ENCODE measurements around the gene RCBTB1.
"Not testable (repeated sequence)": the region's sequence is repeated elsewhere in the genome, so short reads cannot be mapped to it uniquely, and the experiment has no call there.

The RCBTB1 gene

GRCh38 chr13:49597043-49597641 is 11.8 kb upstream of the RCBTB1 start:
- no peak overlapping the region for H3K4me3 ChIP-seq (ENCODE audit: low read depth, low read length)
- H3K27me3 ChIP-seq (ENCODE audit: control insufficient read depth, insufficient read depth, low read length), result no peaks in the 10 kb centered on the region
- H3K36me3 ChIP-seq (ENCODE audit: control insufficient read depth, insufficient read depth, low read length), result no peaks in the 10 kb centered on the region
- no peak overlapping the region for H3K9ac ChIP-seq (ENCODE audit: low read depth, low read length)
- H3K4me1 ChIP-seq (ENCODE audit: control insufficient read depth, insufficient read depth, low read length), result no peaks in the 10 kb centered on the region
- H3K9me3 ChIP-seq (ENCODE audit: control insufficient read depth, insufficient read depth, low read length), result no peaks in the 10 kb centered on the region

- Histone ChIP-seq H3K4me3 (ENCODE audit: low read depth, low read length) (no peak overlapping the region), H3K9ac (ENCODE audit: low read depth, low read length) (no peak overlapping the region), H3K4me1 (ENCODE audit: control insufficient read depth, insufficient read depth, low read length) (no peaks in the 10 kb centered on the region), H3K9me3 (ENCODE audit: control insufficient read depth, insufficient read depth, low read length) (no peaks in the 10 kb centered on the region), H3K36me3 (ENCODE audit: control insufficient read depth, insufficient read depth, low read length) (no peaks in the 10 kb centered on the region), H3K27me3 (ENCODE audit: control insufficient read depth, insufficient read depth, low read length) (no peaks in the 10 kb centered on the region)
These were observed 10.9 kb upstream of the RCBTB1 start for GRCh38 chr13:49596221-49596620.

- H3K9me3 ChIP-seq (ENCODE audit: control insufficient read depth, insufficient read depth, low read length), result no peaks in the 10 kb centered on the region
These were observed 9.2 kb upstream of the RCBTB1 start for GRCh38 chr13:49594576-49594975.

GRCh38 chr13:49593876-49594275 is 8.5 kb upstream of the RCBTB1 start:
- not testable (repeated sequence) for H3K4me3 ChIP-seq (ENCODE audit: low read depth, low read length); H3K4me1 ChIP-seq (ENCODE audit: control insufficient read depth, insufficient read depth, low read length); H3K27me3 ChIP-seq (ENCODE audit: control insufficient read depth, insufficient read depth, low read length); H3K9ac ChIP-seq (ENCODE audit: low read depth, low read length); H3K9me3 ChIP-seq (ENCODE audit: control insufficient read depth, insufficient read depth, low read length); H3K36me3 ChIP-seq (ENCODE audit: control insufficient read depth, insufficient read depth, low read length)

More at GRCh38 chr13:49594576-49594975, 9.2 kb upstream of the RCBTB1 start:
- Histone ChIP-seq H3K27me3 (ENCODE audit: control insufficient read depth, insufficient read depth, low read length) (no peaks in the 10 kb centered on the region), H3K4me1 (ENCODE audit: control insufficient read depth, insufficient read depth, low read length) (no peaks in the 10 kb centered on the region), H3K36me3 (ENCODE audit: control insufficient read depth, insufficient read depth, low read length) (no peaks in the 10 kb centered on the region), H3K9ac (ENCODE audit: low read depth, low read length) (no peak overlapping the region), H3K4me3 (ENCODE audit: low read depth, low read length) (no peak overlapping the region)

- H3K4me3 ChIP-seq (ENCODE audit: low read depth, low read length); H3K9me3 ChIP-seq (ENCODE audit: control insufficient read depth, insufficient read depth, low read length); H3K27me3 ChIP-seq (ENCODE audit: control insufficient read depth, insufficient read depth, low read length); H3K9ac ChIP-seq (ENCODE audit: low read depth, low read length); H3K4me1 ChIP-seq (ENCODE audit: control insufficient read depth, insufficient read depth, low read length); H3K36me3 ChIP-seq (ENCODE audit: control insufficient read depth, insufficient read depth, low read length): not testable (repeated sequence)
These were observed 5.4 kb upstream of the RCBTB1 start for GRCh38 chr13:49590714-49591113.

GRCh38 chr13:49587311-49587847 is 2.0 kb upstream of the RCBTB1 start:
- Histone ChIP-seq H3K4me3 (ENCODE audit: low read depth, low read length) (no peak overlapping the region), H3K9me3 (ENCODE audit: control insufficient read depth, insufficient read depth, low read length) (no peaks in the 10 kb centered on the region), H3K36me3 (ENCODE audit: control insufficient read depth, insufficient read depth, low read length) (no peaks in the 10 kb centered on the region), H3K27me3 (ENCODE audit: control insufficient read depth, insufficient read depth, low read length) (no peaks in the 10 kb centered on the region), H3K4me1 (ENCODE audit: control insufficient read depth, insufficient read depth, low read length) (no peaks in the 10 kb centered on the region), H3K9ac (ENCODE audit: low read depth, low read length) (no peak overlapping the region)

GRCh38 chr13:49586717-49587116 is 1.4 kb upstream of the RCBTB1 start:
- H3K4me3 ChIP-seq (ENCODE audit: low read depth, low read length), result no peak overlapping the region
- H3K36me3 ChIP-seq (ENCODE audit: control insufficient read depth, insufficient read depth, low read length), result no peaks in the 10 kb centered on the region
- no peaks in the 10 kb centered on the region for H3K9me3 ChIP-seq (ENCODE audit: control insufficient read depth, insufficient read depth, low read length)
- no peak overlapping the region for H3K9ac ChIP-seq (ENCODE audit: low read depth, low read length)
- no peaks in the 10 kb centered on the region for H3K27me3 ChIP-seq (ENCODE audit: control insufficient read depth, insufficient read depth, low read length)
- no peaks in the 10 kb centered on the region for H3K4me1 ChIP-seq (ENCODE audit: control insufficient read depth, insufficient read depth, low read length)

GRCh38 chr13:49584771-49585182 is 581 bp downstream of the RCBTB1 start:
- H3K36me3 ChIP-seq (ENCODE audit: control insufficient read depth, insufficient read depth, low read length), result peaks cover 4% of the 10 kb centered on the region
- H3K4me1 ChIP-seq (ENCODE audit: control insufficient read depth, insufficient read depth, low read length), result no peaks in the 10 kb centered on the region
- H3K9me3 ChIP-seq (ENCODE audit: control insufficient read depth, insufficient read depth, low read length), result no peaks in the 10 kb centered on the region
- H3K4me3 ChIP-seq (ENCODE audit: low read depth, low read length), result peak overlapping the region; percentile 86
- H3K9ac ChIP-seq (ENCODE audit: low read depth, low read length), result peak overlapping the region; percentile 54
- H3K27me3 ChIP-seq (ENCODE audit: control insufficient read depth, insufficient read depth, low read length), result no peaks in the 10 kb centered on the region

GRCh38 chr13:49580980-49581680 is 4.2 kb downstream of the RCBTB1 start:
- Histone ChIP-seq H3K9me3 (ENCODE audit: control insufficient read depth, insufficient read depth, low read length) (no peaks in the 10 kb centered on the region), H3K4me1 (ENCODE audit: control insufficient read depth, insufficient read depth, low read length) (no peaks in the 10 kb centered on the region), H3K9ac (ENCODE audit: low read depth, low read length) (no peak overlapping the region), H3K4me3 (ENCODE audit: low read depth, low read length) (no peak overlapping the region), H3K27me3 (ENCODE audit: control insufficient read depth, insufficient read depth, low read length) (no peaks in the 10 kb centered on the region), H3K36me3 (ENCODE audit: control insufficient read depth, insufficient read depth, low read length) (peaks cover 4% of the 10 kb centered on the region)

- H3K36me3 ChIP-seq (ENCODE audit: control insufficient read depth, insufficient read depth, low read length), result peaks cover 4% of the 10 kb centered on the region
- H3K9ac ChIP-seq (ENCODE audit: low read depth, low read length), result no peak overlapping the region
- H3K4me1 ChIP-seq (ENCODE audit: control insufficient read depth, insufficient read depth, low read length), result no peaks in the 10 kb centered on the region
- no peaks in the 10 kb centered on the region for H3K27me3 ChIP-seq (ENCODE audit: control insufficient read depth, insufficient read depth, low read length)
- H3K9me3 ChIP-seq (ENCODE audit: control insufficient read depth, insufficient read depth, low read length), result no peaks in the 10 kb centered on the region
- H3K4me3 ChIP-seq (ENCODE audit: low read depth, low read length), result no peak overlapping the region
These were observed 5.9 kb downstream of the RCBTB1 start for GRCh38 chr13:49579501-49579900.

- Histone ChIP-seq H3K9ac (ENCODE audit: low read depth, low read length) (no peak overlapping the region), H3K27me3 (ENCODE audit: control insufficient read depth, insufficient read depth, low read length) (no peaks in the 10 kb centered on the region), H3K4me1 (ENCODE audit: control insufficient read depth, insufficient read depth, low read length) (no peaks in the 10 kb centered on the region), H3K36me3 (ENCODE audit: control insufficient read depth, insufficient read depth, low read length) (no peaks in the 10 kb centered on the region), H3K4me3 (ENCODE audit: low read depth, low read length) (no peak overlapping the region), H3K9me3 (ENCODE audit: control insufficient read depth, insufficient read depth, low read length) (no peaks in the 10 kb centered on the region)
These were observed 13.8 kb downstream of the RCBTB1 start for GRCh38 chr13:49571299-49572240.
